Measurements from ENCODE around the gene ALAD. TPM values are rescaled to one million over a fixed set of nuclear protein-coding genes. Genes with fewer than 3 reads are reported as not detected.
A peak's percentile ranks its signal among the peaks of the same experiment; 100 is the strongest.
"Not testable (repeated sequence)": the region's sequence is repeated elsewhere in the genome, so short reads cannot be mapped to it uniquely, and the experiment has no call there.

Gene ALAD
- 10 to 100 TPM; 24.8 to 30.5 TPM for total RNA-seq

- Mint-ChIP-seq H3K4me3 (peak within 1 kb of the TSS; percentile 79), H3K4me1 (peaks cover 7% of the 10 kb centered on the region), H3K36me3 (ENCODE audit: low read depth) (no peaks in the 10 kb centered on the region), H3K27me3 (no peaks in the 10 kb centered on the region), H3K27ac (peak within 1 kb of the TSS; percentile 69), H3K9me3 (no peaks in the 10 kb centered on the region)
- peak; percentile 98 for ATAC-seq (replicated peaks)
These were observed at the start of gene ALAD for GRCh38 chr9:113401027-113401792. ALAD (minus strand) TSS chr9:113401284; CDS start chr9:113393559, 7,725 bp downstream.

- Mint-ChIP-seq H3K27me3 (no peaks in the 10 kb centered on the region), H3K4me3 (no peak overlapping the region), H3K36me3 (ENCODE audit: low read depth) (no peaks in the 10 kb centered on the region), H3K27ac (no peak overlapping the region), H3K9me3 (no peaks in the 10 kb centered on the region), H3K4me1 (peaks cover 4% of the 10 kb centered on the region)
- no peak for ATAC-seq (replicated peaks)
These were observed 48.3 kb upstream of the ALAD start for GRCh38 chr9:113449376-113449775.

- Mint-ChIP-seq H3K4me1 (peaks cover 4% of the 10 kb centered on the region), H3K27ac (no peak overlapping the region), H3K9me3 (no peaks in the 10 kb centered on the region), H3K36me3 (ENCODE audit: low read depth) (no peaks in the 10 kb centered on the region), H3K4me3 (no peak overlapping the region), H3K27me3 (no peaks in the 10 kb centered on the region)
- ATAC-seq (replicated peaks), result peak; percentile 52
These were observed 45.2 kb upstream of the ALAD start for GRCh38 chr9:113446323-113446740.

GRCh38 chr9:113444736-113445135, 43.7 kb upstream of the ALAD start:
- ATAC-seq (replicated peaks), result no peak
- Mint-ChIP-seq H3K9me3 (no peaks in the 10 kb centered on the region), H3K4me3 (no peak overlapping the region), H3K27me3 (no peaks in the 10 kb centered on the region), H3K4me1 (peaks cover 4% of the 10 kb centered on the region), H3K36me3 (ENCODE audit: low read depth) (no peaks in the 10 kb centered on the region), H3K27ac (no peak overlapping the region)

- H3K36me3 Mint-ChIP-seq (ENCODE audit: low read depth); ATAC-seq (replicated peaks); H3K4me3 Mint-ChIP-seq; H3K27me3 Mint-ChIP-seq; H3K9me3 Mint-ChIP-seq; H3K27ac Mint-ChIP-seq; H3K4me1 Mint-ChIP-seq: not testable (repeated sequence)
These were observed 36.6 kb upstream of the ALAD start for GRCh38 chr9:113437716-113438115.

- H3K36me3 Mint-ChIP-seq (ENCODE audit: low read depth), result no peaks in the 10 kb centered on the region
- no peaks in the 10 kb centered on the region for H3K4me1 Mint-ChIP-seq
- no peaks in the 10 kb centered on the region for H3K27me3 Mint-ChIP-seq
- H3K27ac Mint-ChIP-seq, result no peak overlapping the region
- no peak overlapping the region for H3K4me3 Mint-ChIP-seq
- no peak for ATAC-seq (replicated peaks)
- no peaks in the 10 kb centered on the region for H3K9me3 Mint-ChIP-seq
These were observed 35.8 kb upstream of the ALAD start for GRCh38 chr9:113436728-113437515.

- Mint-ChIP-seq H3K36me3 (ENCODE audit: low read depth) (no peaks in the 10 kb centered on the region), H3K27me3 (peaks cover 4% of the 10 kb centered on the region), H3K4me1 (no peaks in the 10 kb centered on the region), H3K9me3 (no peaks in the 10 kb centered on the region), H3K4me3 (no peak overlapping the region), H3K27ac (no peak overlapping the region)
- no peak for ATAC-seq (replicated peaks)
These were observed 30.1 kb upstream of the ALAD start for GRCh38 chr9:113431191-113431590.

GRCh38 chr9:113428062-113428615, 27.1 kb upstream of the ALAD start:
- no peak for ATAC-seq (replicated peaks)
- no peaks in the 10 kb centered on the region for H3K36me3 Mint-ChIP-seq (ENCODE audit: low read depth)
- H3K27me3 Mint-ChIP-seq, result peaks cover 11% of the 10 kb centered on the region
- H3K27ac Mint-ChIP-seq, result no peak overlapping the region
- no peaks in the 10 kb centered on the region for H3K9me3 Mint-ChIP-seq
- no peak overlapping the region for H3K4me3 Mint-ChIP-seq
- no peaks in the 10 kb centered on the region for H3K4me1 Mint-ChIP-seq

GRCh38 chr9:113427629-113428028, 26.5 kb upstream of the ALAD start:
- no peak for ATAC-seq (replicated peaks)
- Mint-ChIP-seq H3K27me3 (peaks cover 11% of the 10 kb centered on the region), H3K4me1 (no peaks in the 10 kb centered on the region), H3K4me3 (no peak overlapping the region), H3K36me3 (ENCODE audit: low read depth) (no peaks in the 10 kb centered on the region), H3K9me3 (no peaks in the 10 kb centered on the region), H3K27ac (no peak overlapping the region)

GRCh38 chr9:113426701-113427100, 25.6 kb upstream of the ALAD start:
- no peaks in the 10 kb centered on the region for H3K36me3 Mint-ChIP-seq (ENCODE audit: low read depth)
- H3K9me3 Mint-ChIP-seq, result no peaks in the 10 kb centered on the region
- H3K27ac Mint-ChIP-seq, result no peak overlapping the region
- no peak for ATAC-seq (replicated peaks)
- H3K4me1 Mint-ChIP-seq, result no peaks in the 10 kb centered on the region
- H3K4me3 Mint-ChIP-seq, result no peak overlapping the region
- H3K27me3 Mint-ChIP-seq, result peaks cover 11% of the 10 kb centered on the region

- Mint-ChIP-seq H3K4me3 (no peak overlapping the region), H3K27ac (no peak overlapping the region), H3K4me1 (no peaks in the 10 kb centered on the region), H3K27me3 (peaks cover 11% of the 10 kb centered on the region), H3K36me3 (ENCODE audit: low read depth) (no peaks in the 10 kb centered on the region), H3K9me3 (no peaks in the 10 kb centered on the region)
- no peak for ATAC-seq (replicated peaks)
These were observed 24.0 kb upstream of the ALAD start for GRCh38 chr9:113425072-113425471.

GRCh38 chr9:113421726-113422125, 20.6 kb upstream of the ALAD start:
- Mint-ChIP-seq H3K27ac (no peak overlapping the region), H3K36me3 (ENCODE audit: low read depth) (no peaks in the 10 kb centered on the region), H3K9me3 (no peaks in the 10 kb centered on the region), H3K27me3 (peaks cover 10% of the 10 kb centered on the region), H3K4me3 (no peak overlapping the region), H3K4me1 (no peaks in the 10 kb centered on the region)
- ATAC-seq (replicated peaks), result no peak

- no peak overlapping the region for H3K4me3 Mint-ChIP-seq
- no peaks in the 10 kb centered on the region for H3K36me3 Mint-ChIP-seq (ENCODE audit: low read depth)
- H3K4me1 Mint-ChIP-seq, result no peaks in the 10 kb centered on the region
- no peaks in the 10 kb centered on the region for H3K9me3 Mint-ChIP-seq
- no peak overlapping the region for H3K27ac Mint-ChIP-seq
- no peak for ATAC-seq (replicated peaks)
- H3K27me3 Mint-ChIP-seq, result no peaks in the 10 kb centered on the region
These were observed 16.3 kb upstream of the ALAD start for GRCh38 chr9:113417370-113417769.

- H3K36me3 Mint-ChIP-seq (ENCODE audit: low read depth), result no peaks in the 10 kb centered on the region
- no peak overlapping the region for H3K4me3 Mint-ChIP-seq
- ATAC-seq (replicated peaks), result no peak
- no peaks in the 10 kb centered on the region for H3K4me1 Mint-ChIP-seq
- H3K9me3 Mint-ChIP-seq, result no peaks in the 10 kb centered on the region
- H3K27me3 Mint-ChIP-seq, result no peaks in the 10 kb centered on the region
- no peak overlapping the region for H3K27ac Mint-ChIP-seq
These were observed 15.2 kb upstream of the ALAD start for GRCh38 chr9:113416149-113416721.

Data from activated T-helper 17 cell treated with anti-CD3 and anti-CD28 coated beads, Interleukin-2, amount 50 U/mL, for 72 hours (primary cell).